IPS-18c (cell line): ENCODE data around the gene RBM15.
A peak's percentile ranks its signal among the peaks of the same experiment; 100 is the strongest.

Source experiments
- H3K4me3 ChIP-seq: 2 replicates; pipeline ENCODE4 v1.7.0; 2013; ENCODE audit warnings: low read depth, mild to moderate bottlenecking, low read length, moderate library complexity; ENCODE audit not compliant: insufficient read depth
- H3K9me3 ChIP-seq: one replicate; pipeline ENCODE4 v1.6.1; 2013; ENCODE audit warnings: mild to moderate bottlenecking, low read length, moderate library complexity; ENCODE audit not compliant: control insufficient read depth, insufficient read depth

RBM15 gene

GRCh38 chr1:110341872-110342331 lies 2.7 kb downstream of the RBM15 start:
- peak overlapping the region; percentile 52 for H3K4me3 ChIP-seq
- no peaks in the 10 kb centered on the region for H3K9me3 ChIP-seq

DNA sequence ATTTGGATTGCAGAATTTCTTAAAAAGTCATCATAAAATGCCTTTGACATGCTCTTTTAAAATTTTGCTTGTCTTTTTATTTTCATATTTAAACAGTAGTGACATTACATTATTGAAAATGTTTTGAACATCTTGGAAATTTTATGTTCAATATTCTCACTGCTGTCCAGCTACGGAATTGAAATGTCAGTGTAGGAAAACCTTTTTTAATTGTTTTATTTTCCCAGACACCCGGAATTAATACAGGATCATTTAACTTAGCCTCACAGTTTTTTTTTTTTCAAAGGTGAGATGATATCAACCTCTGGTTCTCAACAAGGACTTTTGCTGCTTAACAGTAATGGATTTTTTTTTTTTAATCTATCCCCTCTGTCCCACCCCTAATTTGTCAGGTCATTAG lies 4.1 kb downstream of the RBM15 start:
- no peaks in the 10 kb centered on the region for H3K9me3 ChIP-seq
- H3K4me3 ChIP-seq: no peak overlapping the region

- Histone ChIP-seq H3K4me3 (no peak overlapping the region), H3K9me3 (no peaks in the 10 kb centered on the region)
Observed at GRCh38 chr1:110344152-110344551, 5.0 kb downstream of the RBM15 start.

GRCh38 chr1:110345480-110345879 lies 6.3 kb downstream of the RBM15 start:
- H3K4me3 ChIP-seq: no peak overlapping the region
- H3K9me3 ChIP-seq: no peaks in the 10 kb centered on the region

GRCh38 chr1:110346690-110347089 lies 7.5 kb downstream of the RBM15 start:
- no peaks in the 10 kb centered on the region for H3K9me3 ChIP-seq
- no peak overlapping the region for H3K4me3 ChIP-seq

DNA sequence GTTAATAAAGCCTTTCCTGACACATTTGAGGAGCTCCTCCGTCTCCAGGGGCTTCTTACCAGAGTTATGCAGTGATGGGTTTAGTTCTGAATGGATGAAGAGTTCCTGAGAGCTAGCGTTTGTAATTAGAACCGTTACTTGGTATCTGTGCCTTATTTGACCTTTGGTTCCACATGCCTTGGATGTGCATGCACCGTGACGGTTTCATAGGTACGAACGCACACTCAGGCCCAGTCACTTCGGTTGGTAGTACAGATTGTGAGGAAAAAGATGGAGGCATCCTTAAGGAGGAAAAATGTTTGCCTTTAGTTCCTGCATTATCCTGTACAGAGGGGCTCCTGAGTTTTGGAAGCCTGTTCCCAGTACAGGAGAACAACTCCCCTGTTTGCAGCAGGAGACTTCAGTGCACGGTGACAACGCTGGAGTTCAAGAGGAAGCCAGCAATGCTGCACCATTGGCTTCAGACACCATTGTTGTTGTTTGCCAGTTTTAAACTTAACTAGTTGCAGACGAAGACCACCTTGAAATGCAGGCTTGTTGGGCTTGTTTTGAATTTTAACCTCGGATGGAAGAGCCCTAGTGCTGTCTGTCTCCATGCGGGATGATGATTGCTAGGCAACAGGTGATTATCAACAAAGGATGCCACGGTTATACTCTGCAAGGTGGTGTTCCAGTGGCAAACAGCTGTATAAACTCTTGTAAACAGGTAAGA lies 8.2 kb downstream of the RBM15 start:
- H3K9me3 ChIP-seq: no peaks in the 10 kb centered on the region
- H3K4me3 ChIP-seq: no peak overlapping the region

GRCh38 chr1:110348050-110348449 lies 8.9 kb downstream of the RBM15 start:
- Histone ChIP-seq H3K4me3 (no peak overlapping the region), H3K9me3 (no peaks in the 10 kb centered on the region)

DNA sequence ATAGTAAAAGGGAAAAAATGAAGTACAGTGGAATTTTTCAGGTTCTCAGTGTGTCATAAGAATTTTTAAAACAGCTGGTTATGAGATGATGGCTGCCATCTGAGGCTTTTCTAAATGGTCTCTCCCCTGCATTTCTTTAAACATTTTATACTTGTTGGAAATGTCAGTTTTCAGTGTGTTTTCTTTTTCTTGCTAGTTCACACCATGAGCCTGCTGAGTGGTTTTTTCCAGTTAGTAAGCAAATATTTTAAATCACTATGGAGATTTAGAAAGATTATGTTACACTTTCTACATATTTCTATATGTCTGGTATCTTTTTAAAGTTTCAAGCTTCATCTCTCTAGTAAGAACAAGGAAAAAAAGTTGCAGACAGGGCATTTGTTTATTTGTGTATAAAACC lies 9.6 kb downstream of the RBM15 start:
- no peak overlapping the region for H3K4me3 ChIP-seq
- no peaks in the 10 kb centered on the region for H3K9me3 ChIP-seq

DNA sequence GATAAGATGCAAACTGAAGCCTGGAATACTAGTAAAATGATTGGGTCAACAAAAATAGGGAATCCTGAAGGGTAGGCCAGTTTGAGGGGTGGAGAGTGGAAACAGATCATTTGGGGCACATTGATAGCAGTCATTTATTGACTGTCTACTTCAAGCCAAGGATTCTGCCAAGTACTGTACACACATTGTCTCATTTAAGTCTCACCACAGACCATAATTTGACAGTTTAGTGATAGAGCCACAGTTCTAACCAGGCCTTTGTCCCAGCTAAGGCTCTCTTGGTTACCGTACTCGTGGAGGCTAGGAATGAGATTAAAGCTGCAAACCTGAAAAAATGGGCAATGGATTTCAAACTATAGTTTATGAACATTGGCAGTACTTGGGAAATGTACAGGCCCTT lies 11.2 kb downstream of the RBM15 start:
- H3K4me3 ChIP-seq: no peak overlapping the region
- no peaks in the 10 kb centered on the region for H3K9me3 ChIP-seq

DNA sequence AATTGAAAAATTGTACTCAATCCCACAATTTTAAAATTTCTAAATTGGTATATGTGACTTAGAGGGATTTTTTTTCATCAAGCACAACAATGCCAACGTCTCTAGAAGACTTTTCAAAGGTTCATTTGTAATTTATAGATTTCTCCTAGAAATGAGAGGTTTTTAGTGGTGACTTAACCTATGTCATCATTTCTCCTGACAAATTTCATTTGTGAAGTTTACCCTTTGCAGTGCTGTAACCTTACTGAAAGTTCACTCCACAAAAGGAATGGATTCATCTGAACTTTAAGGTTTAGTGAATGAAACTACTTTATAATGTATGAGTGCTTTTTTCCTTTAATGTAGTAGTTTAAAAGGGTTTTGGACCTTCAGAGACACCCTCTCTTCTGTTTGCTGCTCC lies 16.1 kb downstream of the RBM15 start:
- H3K4me3 ChIP-seq: no peak overlapping the region
- no peaks in the 10 kb centered on the region for H3K9me3 ChIP-seq

DNA sequence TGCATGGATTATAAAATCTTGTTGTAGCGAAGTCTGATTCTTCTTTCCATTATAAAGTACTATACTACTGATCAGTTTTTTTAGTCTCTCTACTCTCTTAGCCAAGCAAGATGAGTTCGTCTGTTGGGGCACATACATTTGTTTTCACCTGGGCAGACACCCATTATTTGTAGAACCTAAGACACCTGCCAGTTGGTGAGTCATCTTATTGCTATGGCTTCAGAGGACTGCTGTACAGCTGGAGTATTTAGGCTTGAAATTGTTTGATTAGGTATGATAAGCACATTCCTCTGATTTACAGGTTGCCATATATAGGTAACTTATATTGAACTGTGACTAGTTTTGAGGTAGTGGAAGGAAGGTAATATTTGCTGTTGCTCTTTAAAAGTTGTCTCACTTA lies 17.2 kb downstream of the RBM15 start:
- H3K9me3 ChIP-seq: no peaks in the 10 kb centered on the region
- H3K4me3 ChIP-seq: no peak overlapping the region

DNA sequence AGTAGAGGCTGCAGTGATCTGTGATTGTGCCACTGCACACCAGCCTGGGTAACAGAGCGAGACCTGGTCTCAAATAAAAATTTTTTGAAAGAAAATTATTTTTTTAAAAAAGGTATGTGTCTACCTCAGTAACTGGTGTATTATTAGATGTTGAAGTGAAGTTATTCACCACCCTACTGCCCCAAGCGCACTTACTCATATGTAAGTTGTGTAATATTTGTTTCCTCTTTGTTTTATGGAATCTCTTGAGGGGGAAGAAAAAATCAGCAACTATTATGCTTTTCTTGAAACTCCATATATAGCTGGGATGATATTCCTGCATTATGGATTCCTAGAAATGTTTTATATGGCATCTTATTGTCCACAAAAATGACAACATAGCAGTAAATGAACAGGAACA lies 21.3 kb downstream of the RBM15 start:
- H3K4me3 ChIP-seq: no peak overlapping the region
- no peaks in the 10 kb centered on the region for H3K9me3 ChIP-seq

- H3K9me3 ChIP-seq: no peaks in the 10 kb centered on the region
- H3K4me3 ChIP-seq: no peak overlapping the region
Observed at GRCh38 chr1:110361856-110362255, 22.7 kb downstream of the RBM15 start.

DNA sequence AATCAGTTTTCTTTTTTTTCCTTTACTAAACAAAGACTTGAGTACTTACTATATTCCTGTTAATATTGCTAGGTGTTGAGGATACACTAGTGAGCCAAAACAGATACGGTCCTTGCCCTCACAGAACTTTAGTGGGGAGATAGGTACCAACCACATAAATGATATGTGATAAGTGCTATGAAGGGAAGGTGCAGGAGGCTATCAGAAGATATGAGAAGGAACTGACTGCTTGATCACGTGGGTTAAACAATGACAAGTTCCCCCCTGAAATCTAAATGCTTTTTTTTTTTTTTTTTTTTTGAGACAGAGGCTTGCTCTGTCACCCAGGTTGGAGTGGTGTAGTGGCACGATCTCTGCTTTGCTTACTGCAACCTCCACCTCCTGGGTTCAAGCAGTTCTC lies 25.0 kb downstream of the RBM15 start:
- Histone ChIP-seq H3K9me3 (no peaks in the 10 kb centered on the region), H3K4me3 (no peak overlapping the region)

- Histone ChIP-seq H3K9me3 (no peaks in the 10 kb centered on the region), H3K4me3 (no peak overlapping the region)
Observed at GRCh38 chr1:110370827-110371226, 31.6 kb downstream of the RBM15 start.

- no peaks in the 10 kb centered on the region for H3K9me3 ChIP-seq
- no peak overlapping the region for H3K4me3 ChIP-seq
Observed at GRCh38 chr1:110375490-110375889, 36.3 kb downstream of the RBM15 start.

- Histone ChIP-seq H3K9me3 (no peaks in the 10 kb centered on the region), H3K4me3 (no peak overlapping the region)
Observed at GRCh38 chr1:110380672-110381283, 41.6 kb downstream of the RBM15 start.

- Histone ChIP-seq H3K4me3 (no peak overlapping the region), H3K9me3 (no peaks in the 10 kb centered on the region)
Observed at GRCh38 chr1:110383251-110383990, 44.2 kb downstream of the RBM15 start.
